Fibroblast of lung (primary cell): ENCODE data around the gene EXOC2. TPM values are rescaled to one million over a fixed set of nuclear protein-coding genes. Genes with fewer than 3 reads are reported as not detected.

Experiments used
- DNase-seq, 2 donors: peaks; one replicate each; pipeline versions ENCODE4 v3.0.0 to v3.0.0-alpha.2; 2010; ENCODE audit warnings: low read depth in 2 of 2
- H2AFZ ChIP-seq: 2 replicates; pipeline ENCODE4 v1.5.1; 2012; ENCODE audit warnings: low read length, control low read depth, inconsistent platforms
- H3K27ac ChIP-seq: 2 replicates; pipeline ENCODE4 v1.5.1; 2011; ENCODE audit warnings: low read length, control low read depth; ENCODE audit not compliant: insufficient read depth
- H3K27me3 ChIP-seq: 2 replicates; pipeline ENCODE4 v1.5.1; 2011; ENCODE audit warnings: mild to moderate bottlenecking, low read length; ENCODE audit not compliant: control insufficient read depth, insufficient read depth
- H3K36me3 ChIP-seq: 2 replicates; pipeline ENCODE4 v1.5.1; 2011; ENCODE audit warnings: low read length; ENCODE audit not compliant: control insufficient read depth, insufficient read depth
- H3K4me1 ChIP-seq: 2 replicates; pipeline ENCODE4 v1.5.1; 2011; ENCODE audit warnings: low read length; ENCODE audit not compliant: control insufficient read depth, insufficient read depth; ENCODE audit errors: extremely low read depth
- H3K4me2 ChIP-seq: 2 replicates; pipeline ENCODE4 v1.5.1; 2011; ENCODE audit warnings: low read length, control low read depth; ENCODE audit not compliant: insufficient read depth; ENCODE audit errors: extremely low read depth
- H3K4me3 ChIP-seq, 4 experiments: fragments of 200-600 bp in 1 of 4; sonication (generic) in 1 of 4; replicated peaks in 1 of 4; 2 replicates each; pipeline ENCODE4 v1.5.1; 2011 to 2016; ENCODE audit warnings: low read length in 4 of 4, low read depth in 3 of 4, mild to moderate bottlenecking in 3 of 4, control low read depth in 2 of 4, inconsistent platforms in 1 of 4, mixed read lengths in 1 of 4; ENCODE audit not compliant: insufficient read depth in 1 of 4; ENCODE audit errors: control extremely low read depth in 1 of 4
- H3K79me2 ChIP-seq: 2 replicates; pipeline ENCODE4 v1.5.1; 2012; ENCODE audit warnings: mild to moderate bottlenecking, low read length, inconsistent platforms; ENCODE audit not compliant: control insufficient read depth, insufficient read depth
- H3K9ac ChIP-seq: 2 replicates; pipeline ENCODE4 v1.5.1; 2011; ENCODE audit warnings: mild to moderate bottlenecking, low read length, control low read depth; ENCODE audit not compliant: insufficient read depth
- H3K9me3 ChIP-seq: 2 replicates; pipeline ENCODE4 v1.5.1; 2012; ENCODE audit warnings: low read depth, low read length; ENCODE audit not compliant: control insufficient read depth, insufficient read depth
- H4K20me1 ChIP-seq: 2 replicates; pipeline ENCODE4 v1.5.1; 2011; ENCODE audit warnings: low read length; ENCODE audit not compliant: control insufficient read depth, insufficient read depth; ENCODE audit errors: extremely low read depth
- CTCF ChIP-seq, 2 donors: IDR thresholded peaks in 1 of 2; conservative IDR thresholded peaks in 1 of 2; 1 replicate in 1 of 2; 2 replicates in 1 of 2; pipeline ENCODE4 v1.5.1; 2011 to 2012; ENCODE audit warnings: low read length in 2 of 2, control low read depth in 1 of 2, inconsistent platforms in 1 of 2, low read depth in 1 of 2, mild to moderate bottlenecking in 1 of 2
- EZH2 ChIP-seq: IDR thresholded peaks from 2 replicates; pipeline ENCODE4 v1.5.1; 2012; ENCODE audit warnings: low read length, control low read depth, mild to moderate bottlenecking; ENCODE audit errors: missing control alignments
- polyA plus RNA-seq, 2 donors: library from polyadenylated mRNA; depleted of rRNA in 1 of 2; stranded (reverse) in 1 of 2; unstranded in 1 of 2; fragments of >200 nt; gene quantifications; 2 replicates each; pipeline ENCODE4 v1.2.1, GENCODE V29; 2011 to 2012; ENCODE audit warnings: missing spikeins in 1 of 2
- total RNA-seq: library from RNA; depleted of rRNA; stranded (reverse); fragments of >200 nt; gene quantifications from 2 replicates; pipeline ENCODE4 v1.2.1, GENCODE V29; 2014

Gene EXOC2
- total and polyA plus RNA-seq, 2 donors (not counting 1 experiment from before 2014, with no cell fraction given) = 19.7 to 42.3 TPM

GRCh38 chr6:713351-713750, 20.4 kb upstream of the EXOC2 start:
- DNase-seq = no peak

GRCh38 chr6:712805-713204, 19.9 kb upstream of the EXOC2 start:
- no peak overlapping the region for H3K27ac ChIP-seq
- H3K79me2 ChIP-seq = no peaks in the 10 kb centered on the region
- TF ChIP-seq EZH2 = no peak
- no peak for TF ChIP-seq CTCF (conservative IDR thresholded peaks at IDR 0.05 in 1 of 2, IDR thresholded peaks at IDR 0.05 in 1 of 2; ENCODE audit: low read depth in 1 of 2, low read length in 2 of 2)
- H2AFZ ChIP-seq = no peak overlapping the region
- no peak overlapping the region for H3K9ac ChIP-seq
- DNase-seq = no peak
- H3K9me3 ChIP-seq = no peaks in the 10 kb centered on the region
- H3K4me2 ChIP-seq = no peak overlapping the region
- H3K4me1 ChIP-seq = peaks cover 15% of the 10 kb centered on the region
- H3K27me3 ChIP-seq = no peaks in the 10 kb centered on the region
- no peak overlapping the region for H3K4me3 ChIP-seq
- no peaks in the 10 kb centered on the region for H3K36me3 ChIP-seq
- no peaks in the 10 kb centered on the region for H4K20me1 ChIP-seq

More at GRCh38 chr6:713351-713750, 20.4 kb upstream of the EXOC2 start:
- Histone ChIP-seq H3K4me1 (peaks cover 13% of the 10 kb centered on the region), H3K27me3 (no peaks in the 10 kb centered on the region), H3K9me3 (no peaks in the 10 kb centered on the region), H3K4me2 (no peak overlapping the region), H3K79me2 (no peaks in the 10 kb centered on the region), H3K4me3 (no peak overlapping the region), H3K36me3 (no peaks in the 10 kb centered on the region), H2AFZ (no peak overlapping the region), H3K27ac (no peak overlapping the region), H4K20me1 (no peaks in the 10 kb centered on the region), H3K9ac (no peak overlapping the region)
- TF ChIP-seq CTCF (conservative IDR thresholded peaks at IDR 0.05 in 1 of 2, IDR thresholded peaks at IDR 0.05 in 1 of 2; ENCODE audit: low read depth in 1 of 2, low read length in 2 of 2) (no peak), EZH2 (no peak)

- peak overlapping the region in 3 of 4 experiments; percentile 40 to 65 (median 52) for H3K4me3 ChIP-seq
- no peak overlapping the region for H3K9ac ChIP-seq
- H3K79me2 ChIP-seq = no peaks in the 10 kb centered on the region
- no peak for TF ChIP-seq CTCF (conservative IDR thresholded peaks at IDR 0.05 in 1 of 2, IDR thresholded peaks at IDR 0.05 in 1 of 2; ENCODE audit: low read depth in 1 of 2, low read length in 2 of 2)
- TF ChIP-seq EZH2 = no peak
- peak overlapping the region; percentile 92 for H3K27ac ChIP-seq
- no peaks in the 10 kb centered on the region for H3K36me3 ChIP-seq
- no peaks in the 10 kb centered on the region for H3K27me3 ChIP-seq
- peaks cover 20% of the 10 kb centered on the region for H3K4me1 ChIP-seq
- H4K20me1 ChIP-seq = no peaks in the 10 kb centered on the region
- no peak for DNase-seq
- no peaks in the 10 kb centered on the region for H3K9me3 ChIP-seq
- peak overlapping the region; percentile 98 for H3K4me2 ChIP-seq
- no peak overlapping the region for H2AFZ ChIP-seq
Measured at GRCh38 chr6:711925-712324, 19.0 kb upstream of the EXOC2 start.
